ENCODE results near the gene PDPN.

PDPN gene, protein sequence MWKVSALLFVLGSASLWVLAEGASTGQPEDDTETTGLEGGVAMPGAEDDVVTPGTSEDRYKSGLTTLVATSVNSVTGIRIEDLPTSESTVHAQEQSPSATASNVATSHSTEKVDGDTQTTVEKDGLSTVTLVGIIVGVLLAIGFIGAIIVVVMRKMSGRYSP

DNA sequence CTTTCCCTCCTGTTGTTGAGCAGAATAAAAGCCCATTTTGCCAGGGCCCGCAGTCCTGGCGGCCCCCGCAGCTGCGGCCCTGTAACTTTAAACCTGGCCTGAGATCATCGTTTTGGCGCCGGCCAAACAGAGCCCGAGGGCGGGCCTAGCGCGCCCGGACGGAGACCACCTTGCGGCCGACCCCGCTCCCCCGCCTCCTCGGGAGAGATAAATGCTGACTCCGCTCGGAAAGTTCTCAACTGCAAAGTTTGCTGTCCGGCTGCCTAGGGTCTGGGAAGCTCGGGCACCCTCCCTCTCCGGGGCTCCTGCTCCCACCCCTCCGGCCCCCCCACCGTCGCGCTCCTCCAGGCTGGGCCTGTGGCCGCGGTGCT is at the start of gene PDPN:
Gene PDPN (plus strand): TSS at position 238 of the 371 bp plus-strand sequence. CDS start 202 bp downstream, outside the sequence.
- Histone ChIP-seq H3K9me3 (ENCODE audit: low read depth, low read length) (no peaks in the 10 kb centered on the region), H3K9ac (ENCODE audit: insufficient read length) (no peak within 1 kb of the TSS), H3K36me3 (ENCODE audit: insufficient read depth, low read length) (no peaks in the 10 kb centered on the region), H3K27ac (no peak within 1 kb of the TSS), H3K4me3 (no peak within 1 kb of the TSS)
- TF ChIP-seq EZH2 (IDR thresholded peaks at IDR 0.05) (no peak), FOXP2 (optimal IDR thresholded peaks at IDR 0.05; ENCODE audit: control extremely low read depth, extremely low read length, insufficient read depth) (no peak), POLR2AphosphoS5 (IDR thresholded peaks at IDR 0.05; ENCODE audit: borderline replicate concordance, low read depth, low read length) (no peak)
- no peak for DNase-seq (ENCODE audit: low read depth, low spot score)

DNA sequence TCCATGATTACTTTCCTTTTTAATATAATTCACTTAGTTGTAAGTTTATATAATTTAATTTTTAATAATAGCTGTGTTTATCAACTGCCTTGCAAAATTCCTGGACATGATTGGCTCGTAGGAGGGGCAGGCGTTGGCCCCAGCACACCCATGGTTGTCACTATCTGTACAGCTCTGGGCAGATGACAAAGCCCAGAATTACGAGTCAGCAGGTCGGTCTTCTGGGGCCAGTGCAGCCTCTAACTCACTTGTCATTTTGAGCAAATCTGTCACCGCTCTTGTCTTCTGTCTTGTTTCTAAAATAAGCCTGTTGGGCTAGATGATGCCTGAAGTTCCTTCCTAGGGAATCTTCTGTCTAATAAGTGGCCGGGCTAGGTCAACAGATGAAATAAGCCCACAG is 48.4 kb upstream of the PDPN start:
- DNase-seq (ENCODE audit: low read depth, low spot score): no peak
- H3K27ac ChIP-seq: no peak overlapping the region
- no peak overlapping the region for H3K9ac ChIP-seq (ENCODE audit: insufficient read length)
- TF ChIP-seq POLR2AphosphoS5 (IDR thresholded peaks at IDR 0.05; ENCODE audit: borderline replicate concordance, low read depth, low read length): no peak
- no peak for TF ChIP-seq FOXP2 (optimal IDR thresholded peaks at IDR 0.05; ENCODE audit: control extremely low read depth, extremely low read length, insufficient read depth)
- H3K9me3 ChIP-seq (ENCODE audit: low read depth, low read length): no peaks in the 10 kb centered on the region
- H3K4me3 ChIP-seq: no peak overlapping the region
- no peaks in the 10 kb centered on the region for H3K36me3 ChIP-seq (ENCODE audit: insufficient read depth, low read length)

DNA sequence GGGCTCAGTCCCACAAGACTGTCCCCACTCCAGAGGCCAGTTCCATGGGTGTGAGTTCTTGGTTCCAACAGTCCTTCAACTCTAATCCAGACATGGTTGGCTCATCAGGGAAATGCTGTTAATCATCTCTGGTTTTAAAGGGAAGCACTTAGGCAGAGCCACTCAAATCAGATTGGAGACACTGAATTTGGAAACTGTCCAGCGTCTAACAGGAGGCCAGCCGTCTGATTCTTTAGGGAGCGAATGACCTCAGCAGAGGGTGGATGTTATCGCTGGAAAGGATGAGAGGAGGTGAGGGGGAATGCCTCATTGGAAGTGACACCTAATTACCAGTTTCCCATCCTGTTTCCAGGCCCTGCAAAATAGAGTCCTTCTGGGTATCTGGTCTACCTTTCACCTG is 47.1 kb upstream of the PDPN start:
- no peak overlapping the region for H3K27ac ChIP-seq
- no peak overlapping the region for H3K4me3 ChIP-seq
- no peaks in the 10 kb centered on the region for H3K9me3 ChIP-seq (ENCODE audit: low read depth, low read length)
- DNase-seq (ENCODE audit: low read depth, low spot score): no peak
- no peak for TF ChIP-seq POLR2AphosphoS5 (IDR thresholded peaks at IDR 0.05; ENCODE audit: borderline replicate concordance, low read depth, low read length)
- TF ChIP-seq FOXP2 (optimal IDR thresholded peaks at IDR 0.05; ENCODE audit: control extremely low read depth, extremely low read length, insufficient read depth): no peak
- no peak for TF ChIP-seq EZH2 (IDR thresholded peaks at IDR 0.05)
- H3K9ac ChIP-seq (ENCODE audit: insufficient read length): no peak overlapping the region
- H3K36me3 ChIP-seq (ENCODE audit: insufficient read depth, low read length): no peaks in the 10 kb centered on the region

DNA sequence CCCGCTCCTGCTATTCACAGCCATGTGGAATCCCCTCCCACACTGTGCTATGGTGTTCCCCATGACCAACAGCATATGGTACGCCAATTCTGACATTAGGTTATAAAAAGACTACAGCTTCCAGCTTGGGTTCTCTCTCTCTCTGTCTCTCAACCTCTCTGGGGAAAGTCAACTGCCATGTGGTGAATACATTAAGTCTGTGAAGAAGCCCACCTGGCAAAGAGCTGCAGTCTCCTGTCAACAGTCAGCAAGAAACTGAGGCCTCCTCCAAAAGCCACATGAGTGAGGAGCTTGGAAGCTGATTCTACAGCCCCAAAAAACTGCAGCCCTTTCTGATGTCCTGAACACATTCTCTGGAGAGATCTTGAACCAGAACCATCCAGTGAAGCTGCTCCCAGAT is 44.8 kb upstream of the PDPN start:
- Histone ChIP-seq H3K4me3 (no peak overlapping the region), H3K27ac (no peak overlapping the region), H3K9ac (ENCODE audit: insufficient read length) (no peak overlapping the region), H3K9me3 (ENCODE audit: low read depth, low read length) (no peaks in the 10 kb centered on the region), H3K36me3 (ENCODE audit: insufficient read depth, low read length) (no peaks in the 10 kb centered on the region)
- TF ChIP-seq EZH2 (IDR thresholded peaks at IDR 0.05): no peak
- TF ChIP-seq POLR2AphosphoS5 (IDR thresholded peaks at IDR 0.05; ENCODE audit: borderline replicate concordance, low read depth, low read length): no peak
- no peak for TF ChIP-seq FOXP2 (optimal IDR thresholded peaks at IDR 0.05; ENCODE audit: control extremely low read depth, extremely low read length, insufficient read depth)
- no peak for DNase-seq (ENCODE audit: low read depth, low spot score)

DNA sequence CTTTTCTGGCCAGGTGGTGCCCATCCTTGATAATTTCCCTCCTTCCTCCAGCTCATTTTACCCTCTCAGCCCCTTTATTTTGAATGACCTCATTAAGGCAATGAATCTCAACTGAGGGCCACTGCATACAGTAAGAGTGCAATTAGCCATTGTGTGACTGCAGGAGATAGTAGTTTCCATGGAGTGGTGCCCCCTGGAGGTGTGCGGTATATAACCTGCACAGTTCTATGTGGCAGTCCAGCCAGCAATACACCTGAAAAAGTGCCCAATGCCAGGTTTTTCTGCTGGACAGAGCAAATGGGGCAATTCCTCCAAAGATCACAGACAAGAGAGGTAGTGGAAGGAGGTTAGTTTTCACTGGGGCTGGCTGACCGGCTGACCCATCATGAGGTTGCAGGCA is 43.9 kb upstream of the PDPN start:
- Histone ChIP-seq H3K36me3 (ENCODE audit: insufficient read depth, low read length) (no peaks in the 10 kb centered on the region), H3K9ac (ENCODE audit: insufficient read length) (no peak overlapping the region), H3K4me3 (no peak overlapping the region), H3K27ac (no peak overlapping the region), H3K9me3 (ENCODE audit: low read depth, low read length) (no peaks in the 10 kb centered on the region)
- no peak for DNase-seq (ENCODE audit: low read depth, low spot score)
- TF ChIP-seq FOXP2 (optimal IDR thresholded peaks at IDR 0.05; ENCODE audit: control extremely low read depth, extremely low read length, insufficient read depth) (no peak), POLR2AphosphoS5 (IDR thresholded peaks at IDR 0.05; ENCODE audit: borderline replicate concordance, low read depth, low read length) (no peak), EZH2 (IDR thresholded peaks at IDR 0.05) (no peak)

DNA sequence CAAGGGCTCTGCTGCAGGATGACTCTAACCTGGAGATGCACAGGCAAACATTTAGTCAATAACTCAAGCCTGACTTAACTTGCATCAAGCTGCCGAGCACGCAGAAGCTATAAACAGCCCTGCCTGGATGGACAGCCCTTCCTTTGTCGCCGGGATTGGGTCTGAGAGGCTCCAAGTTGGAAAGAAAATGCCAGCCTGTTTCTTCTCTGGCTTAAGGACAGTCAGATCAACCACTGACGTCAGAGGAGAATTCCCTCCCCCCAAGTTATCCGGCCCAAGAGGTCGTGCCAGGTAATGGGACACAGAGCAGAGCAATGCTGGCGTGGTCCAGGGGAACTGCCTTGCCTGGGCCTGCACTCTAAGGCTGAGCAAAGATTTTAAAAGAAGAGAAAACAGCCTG is 42.8 kb upstream of the PDPN start:
- Histone ChIP-seq H3K9me3 (ENCODE audit: low read depth, low read length) (no peaks in the 10 kb centered on the region), H3K27ac (no peak overlapping the region), H3K36me3 (ENCODE audit: insufficient read depth, low read length) (no peaks in the 10 kb centered on the region), H3K9ac (ENCODE audit: insufficient read length) (no peak overlapping the region), H3K4me3 (no peak overlapping the region)
- no peak for DNase-seq (ENCODE audit: low read depth, low spot score)
- no peak for TF ChIP-seq EZH2 (IDR thresholded peaks at IDR 0.05)
- no peak for TF ChIP-seq FOXP2 (optimal IDR thresholded peaks at IDR 0.05; ENCODE audit: control extremely low read depth, extremely low read length, insufficient read depth)
- no peak for TF ChIP-seq POLR2AphosphoS5 (IDR thresholded peaks at IDR 0.05; ENCODE audit: borderline replicate concordance, low read depth, low read length)

DNA sequence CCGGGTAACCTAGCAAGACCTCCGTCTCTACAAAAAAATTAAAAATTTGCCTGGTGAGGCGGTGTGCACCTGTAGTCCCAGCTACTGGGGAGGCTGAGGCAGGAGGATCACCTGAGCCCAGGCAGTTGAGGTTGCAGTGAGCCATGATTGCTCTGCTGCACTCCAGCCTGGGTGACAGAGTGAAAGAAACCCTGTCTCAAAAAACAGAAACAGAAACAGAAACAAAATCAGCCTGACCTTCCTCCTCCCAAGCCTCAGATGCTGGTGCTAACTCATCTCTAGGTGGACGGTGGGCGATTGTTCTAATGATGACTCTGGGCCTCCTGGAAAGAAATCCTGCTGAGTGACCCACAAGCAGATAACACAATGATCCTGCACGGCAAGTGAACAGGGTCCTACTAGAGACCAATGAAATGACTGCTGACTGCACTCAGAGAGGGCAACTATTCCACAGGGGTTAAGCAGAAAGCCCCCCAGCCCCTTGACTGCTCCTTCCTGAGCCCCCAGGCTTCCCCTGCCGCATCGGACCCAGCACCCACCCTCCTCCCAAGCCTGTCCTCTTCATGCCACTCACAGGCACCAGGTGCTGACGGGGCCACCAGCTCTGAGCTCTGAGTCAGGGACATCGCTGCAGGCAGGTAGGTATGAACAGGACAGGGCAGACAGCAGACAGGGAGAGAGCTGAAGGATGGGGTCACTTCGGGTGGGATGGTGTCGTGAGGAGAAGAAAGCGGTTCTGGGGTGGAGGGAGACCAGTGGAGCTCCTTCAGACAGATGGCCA is 42.0 kb upstream of the PDPN start:
- Histone ChIP-seq H3K36me3 (ENCODE audit: insufficient read depth, low read length) (no peaks in the 10 kb centered on the region), H3K9ac (ENCODE audit: insufficient read length) (no peak overlapping the region), H3K9me3 (ENCODE audit: low read depth, low read length) (no peaks in the 10 kb centered on the region), H3K27ac (no peak overlapping the region), H3K4me3 (no peak overlapping the region)
- no peak for TF ChIP-seq EZH2 (IDR thresholded peaks at IDR 0.05)
- no peak for TF ChIP-seq POLR2AphosphoS5 (IDR thresholded peaks at IDR 0.05; ENCODE audit: borderline replicate concordance, low read depth, low read length)
- no peak for TF ChIP-seq FOXP2 (optimal IDR thresholded peaks at IDR 0.05; ENCODE audit: control extremely low read depth, extremely low read length, insufficient read depth)
- no peak for DNase-seq (ENCODE audit: low read depth, low spot score)

DNA sequence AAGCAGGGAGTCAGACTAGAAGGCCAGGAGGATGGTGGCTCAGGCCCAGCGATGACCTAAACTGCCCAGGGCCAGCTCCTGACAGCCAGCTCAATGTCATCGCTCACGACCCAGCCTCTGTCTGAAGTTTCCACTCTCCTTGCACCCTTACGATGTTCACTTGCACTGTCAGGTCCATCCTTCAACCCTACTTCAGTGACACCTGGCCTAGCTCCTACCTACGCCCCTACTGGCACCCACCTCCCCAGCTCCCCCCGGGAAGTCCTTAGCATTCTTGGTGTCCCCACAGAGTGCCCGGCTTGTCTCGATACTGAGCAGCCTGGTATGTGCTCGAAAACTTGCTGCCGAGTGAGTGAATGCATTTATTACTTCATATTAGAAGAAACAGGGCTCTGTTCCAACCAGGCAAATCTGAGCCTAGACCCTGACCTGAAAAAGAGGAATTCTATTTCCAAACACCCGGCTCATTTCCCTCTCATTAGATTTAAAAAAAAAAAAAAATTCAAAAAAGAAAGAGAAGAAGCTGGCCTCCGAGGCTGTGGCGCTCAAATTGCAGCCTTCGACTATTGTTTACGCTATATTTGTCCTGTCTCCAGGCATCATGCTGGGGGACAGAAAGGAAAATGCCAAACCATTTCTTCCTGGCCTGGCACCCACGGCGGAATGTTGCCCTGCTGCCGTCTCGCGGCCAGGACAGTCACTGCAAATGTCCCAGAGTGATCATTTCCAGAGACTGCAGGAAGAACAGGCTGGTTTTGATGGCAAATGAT is 40.0 kb upstream of the PDPN start:
- DNase-seq (ENCODE audit: low read depth, low spot score): no peak

More for the DNA sequence above, 40.0 kb upstream of the PDPN start:
- Histone ChIP-seq H3K36me3 (ENCODE audit: insufficient read depth, low read length) (no peaks in the 10 kb centered on the region), H3K9ac (ENCODE audit: insufficient read length) (no peak overlapping the region), H3K4me3 (no peak overlapping the region), H3K9me3 (ENCODE audit: low read depth, low read length) (no peaks in the 10 kb centered on the region), H3K27ac (no peak overlapping the region)
- TF ChIP-seq POLR2AphosphoS5 (IDR thresholded peaks at IDR 0.05; ENCODE audit: borderline replicate concordance, low read depth, low read length) (no peak), EZH2 (IDR thresholded peaks at IDR 0.05) (no peak), FOXP2 (optimal IDR thresholded peaks at IDR 0.05; ENCODE audit: control extremely low read depth, extremely low read length, insufficient read depth) (no peak)

All from SK-N-MC (cell line).